H9 (cell line): ENCODE data around the gene HAPLN1. TPM values are rescaled to one million over a fixed set of nuclear protein-coding genes. Genes with fewer than 3 reads are reported as not detected.
"Not testable (repeated sequence)": the region's sequence is repeated elsewhere in the genome, so short reads cannot be mapped to it uniquely, and the experiment has no call there.

Experiments used
- DNase-seq: peaks from one replicate; pipeline ENCODE4 v3.0.0-alpha.2; 2017
- H2AFZ ChIP-seq: one replicate; pipeline ENCODE4 v1.6.1; 2013; ENCODE audit warnings: mild to moderate bottlenecking, low read length, control low read depth, moderate library complexity
- H2AK5ac ChIP-seq: 2 replicates; pipeline ENCODE4 v1.6.1; 2013; ENCODE audit warnings: low read length, control low read depth, mixed read lengths; ENCODE audit not compliant: insufficient read length
- H2BK120ac ChIP-seq: one replicate; pipeline ENCODE4 v1.6.1; 2013; ENCODE audit warnings: low read depth, mild to moderate bottlenecking, low read length, control low read depth, inconsistent platforms; ENCODE audit not compliant: poor library complexity, severe bottlenecking
- H2BK12ac ChIP-seq: 2 replicates; pipeline ENCODE4 v1.6.1; 2013; ENCODE audit warnings: low read length, control low read depth, mixed read lengths, low read depth; ENCODE audit not compliant: insufficient read length
- H2BK15ac ChIP-seq: 2 replicates; pipeline ENCODE4 v1.6.1; 2013; ENCODE audit warnings: low read depth, low read length, control low read depth
- H2BK20ac ChIP-seq: one replicate; pipeline ENCODE4 v1.6.1; 2013; ENCODE audit warnings: low read depth, mild to moderate bottlenecking, low read length, control low read depth, inconsistent platforms; ENCODE audit not compliant: poor library complexity, severe bottlenecking
- H2BK5ac ChIP-seq: 2 replicates; pipeline ENCODE4 v1.6.1; 2013; ENCODE audit warnings: low read length, control low read depth, mixed read lengths; ENCODE audit not compliant: insufficient read length
- H3K14ac ChIP-seq: 2 replicates; pipeline ENCODE4 v1.6.1; 2013; ENCODE audit warnings: low read length, control low read depth; ENCODE audit not compliant: insufficient read depth
- H3K18ac ChIP-seq: 2 replicates; pipeline ENCODE4 v1.6.1; 2013; ENCODE audit warnings: low read depth, mild to moderate bottlenecking, mixed read lengths, low read length, control low read depth; ENCODE audit not compliant: insufficient read length
- H3K23ac ChIP-seq: 2 replicates; pipeline ENCODE4 v1.6.1; 2013; ENCODE audit warnings: low read length, control low read depth, mixed read lengths, low read depth; ENCODE audit not compliant: insufficient read length
- H3K23me2 ChIP-seq: 2 replicates; pipeline ENCODE4 v1.6.1; 2013; ENCODE audit warnings: low read depth, mild to moderate bottlenecking, mixed read lengths, low read length, control low read depth; ENCODE audit not compliant: insufficient read length, poor library complexity, severe bottlenecking
- H3K27ac ChIP-seq: 2 replicates; pipeline ENCODE4 v1.5.1; 2013; ENCODE audit warnings: low read length, control low read depth, mixed read lengths, low read depth; ENCODE audit not compliant: insufficient read length
- H3K27me3 ChIP-seq: 2 replicates; pipeline ENCODE4 v1.6.1; 2013; ENCODE audit warnings: low read length, control low read depth, inconsistent platforms; ENCODE audit not compliant: insufficient read depth
- H3K4ac ChIP-seq: 2 replicates; pipeline ENCODE4 v1.6.1; 2013; ENCODE audit warnings: low read depth, mild to moderate bottlenecking, control low read depth, inconsistent platforms, low read length, moderate library complexity
- H3K4me1 ChIP-seq: 2 replicates; pipeline ENCODE4 v1.6.1; 2013; ENCODE audit warnings: low read length, control low read depth, inconsistent platforms; ENCODE audit not compliant: insufficient read depth
- H3K4me2 ChIP-seq: 2 replicates; pipeline ENCODE4 v1.6.1; 2013; ENCODE audit warnings: low read length, control low read depth, mixed read lengths; ENCODE audit not compliant: insufficient read length, insufficient read depth
- H3K56ac ChIP-seq: 2 replicates; pipeline ENCODE4 v1.6.1; 2013; ENCODE audit warnings: low read depth, mild to moderate bottlenecking, mixed read lengths, low read length, control low read depth; ENCODE audit not compliant: insufficient read length
- H3K79me1 ChIP-seq: 2 replicates; pipeline ENCODE4 v1.6.1; 2013; ENCODE audit warnings: low read depth, mild to moderate bottlenecking, moderate library complexity, low read length, control low read depth, inconsistent platforms; ENCODE audit not compliant: insufficient read depth, poor library complexity, severe bottlenecking
- H3K79me2 ChIP-seq: 2 replicates; pipeline ENCODE4 v1.6.1; 2013; ENCODE audit warnings: low read length, control low read depth, inconsistent platforms; ENCODE audit not compliant: insufficient read depth
- H3K9ac ChIP-seq: 2 replicates; pipeline ENCODE4 v1.6.1; 2013; ENCODE audit warnings: low read length, control low read depth, mixed read lengths; ENCODE audit not compliant: insufficient read length; ENCODE audit errors: extremely low read depth
- H3K9me3 ChIP-seq: one replicate; pipeline ENCODE4 v1.6.1; 2013; ENCODE audit warnings: low read depth, low read length, inconsistent platforms; ENCODE audit not compliant: control insufficient read depth
- H3T11ph ChIP-seq: one replicate; pipeline ENCODE4 v1.6.1; 2013; ENCODE audit warnings: mild to moderate bottlenecking, low read length, control low read depth, inconsistent platforms
- H4K20me1 ChIP-seq: one replicate; pipeline ENCODE4 v1.6.1; 2013; ENCODE audit not compliant: control insufficient read depth, insufficient read length, insufficient read depth
- H4K5ac ChIP-seq: 2 replicates; pipeline ENCODE4 v1.6.1; 2013; ENCODE audit warnings: low read depth, mild to moderate bottlenecking, mixed read lengths, low read length, control low read depth; ENCODE audit not compliant: insufficient read length
- H4K8ac ChIP-seq: replicated peaks from 2 replicates; pipeline ENCODE4 v1.6.1; 2013; ENCODE audit warnings: low read length, control low read depth, mixed read lengths, low read depth; ENCODE audit not compliant: insufficient read length
- H4K91ac ChIP-seq: 2 replicates; pipeline ENCODE4 v1.6.1; 2013; ENCODE audit warnings: low read depth, mild to moderate bottlenecking, moderate library complexity, mixed read lengths, low read length, control low read depth; ENCODE audit not compliant: insufficient read length
- H3K27ac Mint-ChIP-seq, 3 experiments: 2 replicates in 2 of 3; 3 replicates in 1 of 3; pipeline ENCODE4 v1.8.0; 2020 to 2021; ENCODE audit warnings: mixed read lengths in 3 of 3, mild to moderate bottlenecking in 1 of 3, moderate library complexity in 1 of 3
- H3K27me3 Mint-ChIP-seq: 2 replicates; pipeline ENCODE4 v1.8.0; 2021; ENCODE audit warnings: low read depth, mild to moderate bottlenecking, moderate library complexity, mixed read lengths
- H3K36me3 Mint-ChIP-seq, 3 experiments: 2 replicates in 2 of 3; 3 replicates in 1 of 3; pipeline ENCODE4 v1.8.0; 2020 to 2021; ENCODE audit warnings: low read depth in 3 of 3, mixed read lengths in 3 of 3; ENCODE audit not compliant: insufficient read depth in 1 of 3
- H3K4me1 Mint-ChIP-seq, 2 experiments: 2 replicates each; pipeline ENCODE4 v1.8.0; 2020; ENCODE audit warnings: mixed read lengths in 2 of 2
- H3K4me3 Mint-ChIP-seq, 2 experiments: 2 replicates in 1 of 2; 3 replicates in 1 of 2; pipeline ENCODE4 v1.8.0; 2020 to 2021; ENCODE audit warnings: mild to moderate bottlenecking in 2 of 2, mixed read lengths in 2 of 2, moderate library complexity in 1 of 2
- H3K9me3 Mint-ChIP-seq, 2 experiments: 2 replicates in 1 of 2; 3 replicates in 1 of 2; pipeline ENCODE4 v1.8.0; 2020; ENCODE audit warnings: mild to moderate bottlenecking in 2 of 2, mixed read lengths in 2 of 2, moderate library complexity in 1 of 2
- total RNA-seq: library from RNA; stranded (reverse); gene quantifications from 2 replicates; pipeline ENCODE4 v1.2.1, GENCODE V29; 2021

Gene HAPLN1
- total RNA-seq, 1 experiment from 2014 or later, result 0.22 TPM

DNA sequence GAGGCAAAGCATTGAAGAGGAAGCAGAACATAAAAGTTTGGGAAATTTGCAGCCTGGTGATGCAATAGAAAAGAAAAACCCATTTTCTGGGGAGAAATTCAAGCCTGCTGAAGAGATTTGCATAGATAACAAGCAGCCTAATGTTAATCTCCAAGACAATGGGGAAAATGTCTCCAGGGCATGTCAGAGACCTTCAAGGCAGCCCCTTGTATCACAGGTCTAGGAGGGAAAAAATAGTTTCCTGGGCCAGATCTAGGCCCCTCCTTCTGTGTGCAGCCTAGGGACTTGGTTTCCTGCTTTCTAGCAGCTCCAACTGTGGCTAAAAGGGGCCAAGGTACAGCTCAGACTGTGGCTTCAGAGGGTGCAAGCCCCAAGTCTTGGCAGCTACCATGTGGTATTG is 14.4 kb upstream of the HAPLN1 start:
- H2AFZ ChIP-seq, H4K5ac ChIP-seq, H3K4me1 ChIP-seq, H3T11ph ChIP-seq, H2BK120ac ChIP-seq, H4K20me1 ChIP-seq, H3K79me2 ChIP-seq, DNase-seq, H3K9ac ChIP-seq, H4K91ac ChIP-seq, H3K56ac ChIP-seq, H2BK20ac ChIP-seq, H3K27me3 Mint-ChIP-seq, H3K9me3 ChIP-seq, H3K23ac ChIP-seq, H3K27me3 ChIP-seq, H3K27ac Mint-ChIP-seq, H3K4me2 ChIP-seq, H3K4me3 Mint-ChIP-seq, H3K4ac ChIP-seq, H2BK15ac ChIP-seq, H2BK5ac ChIP-seq, H3K79me1 ChIP-seq, H2AK5ac ChIP-seq, H4K8ac ChIP-seq, H3K27ac ChIP-seq, H3K23me2 ChIP-seq, H3K14ac ChIP-seq, H2BK12ac ChIP-seq, H3K18ac ChIP-seq, H3K9me3 Mint-ChIP-seq: not testable (repeated sequence)
- Mint-ChIP-seq H3K36me3 (peaks cover 2 to 10% (median 3%) of the 10 kb centered on the region in 3 experiments; a peak in 5 of 7 replicates), H3K4me1 (peaks cover 7 to 10% of the 10 kb centered on the region in 2 experiments)
